ENCODE data around the gene AFM. TPM values are rescaled to one million over a fixed set of nuclear protein-coding genes. Genes with fewer than 3 reads are reported as not detected.

The AFM gene
- total and polyA plus RNA-seq, 10 of the 15 experiments (the other 5 are each of a cell fraction or from before 2014, with no cell fraction given): not detected

GRCh38 chr4:73538162-73538561 lies 56.6 kb downstream of the AFM start (continued):
- TF ChIP-seq ZBED1 (IDR thresholded peaks at IDR 0.05; ENCODE audit: borderline replicate concordance): no peak
- TF ChIP-seq ETV6 (conservative IDR thresholded peaks at IDR 0.05 in 1 of 2, IDR thresholded peaks at IDR 0.05 in 1 of 2; ENCODE audit: borderline replicate concordance in 1 of 2, low read depth in 1 of 2): no peak
- TF ChIP-seq BHLHE40 (IDR thresholded peaks at IDR 0.05; ENCODE audit: borderline replicate concordance in 1 of 2, low read depth in 2 of 2, low read length in 1 of 2): no peak
- TF ChIP-seq NFYB (IDR thresholded peaks at IDR 0.05; ENCODE audit: insufficient read depth, low read depth, low read length): no peak
- no peak for TF ChIP-seq POLR2A (IDR thresholded peaks at IDR 0.05; ENCODE audit: low read depth, low read length)
- no peak for TF ChIP-seq BRCA1 (IDR thresholded peaks at IDR 0.05; ENCODE audit: low read depth, low read length)
- TF ChIP-seq HDAC6 (IDR thresholded peaks at IDR 0.05; ENCODE audit: unreplicated experiment): no peak
- no peak for TF ChIP-seq E2F4 (IDR thresholded peaks at IDR 0.05; ENCODE audit: low read depth, low read length)
- no peak for TF ChIP-seq ZNF24 (IDR thresholded peaks at IDR 0.05)
- TF ChIP-seq CREM (IDR thresholded peaks at IDR 0.05; ENCODE audit: low read depth): no peak

DNA sequence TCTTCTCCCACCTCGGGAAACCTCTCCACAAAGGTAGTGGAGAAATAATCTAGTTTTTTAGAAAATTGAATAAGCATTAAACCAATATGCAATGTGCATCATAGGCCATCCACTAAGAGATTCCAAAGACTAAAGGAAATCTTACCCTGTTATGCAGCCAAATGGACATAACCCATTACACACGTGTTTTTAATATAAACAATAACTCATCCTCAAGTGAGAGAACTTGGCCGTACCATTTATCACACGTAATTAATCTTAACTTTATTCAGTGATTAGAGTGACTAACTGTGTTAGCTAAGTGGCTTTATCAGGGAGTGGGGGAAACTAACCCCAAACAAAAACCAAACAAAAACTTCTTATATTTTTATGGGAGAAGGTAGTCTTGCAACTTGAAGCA lies 57.8 kb downstream of the AFM start:
- DNase-seq (ENCODE audit: low read depth, low spot score) (no peak), FAIRE-seq (no peak), ATAC-seq (no peak)
- SMC1A ChIA-PET (ENCODE audit: uncharacterized antibody, unreplicated experiment): interaction anchor here (2.0 to 3.9 kb wide), 3 partner anchors 12 to 35 kb away, joined by 6 to 24 read pairs (median 8); no protein-coding TSS in a partner anchor
- Histone ChIP-seq H3K27ac (ENCODE audit: control insufficient read depth, insufficient read depth) (no peak overlapping the region), H3K27me3 (replicated peaks in 1 of 2; ENCODE audit: control insufficient read depth in 2 of 2, insufficient read depth in 2 of 2, low read length in 1 of 2) (no peaks in the 10 kb centered on the region), H3K36me3 (ENCODE audit: control insufficient read depth in 2 of 2, insufficient read depth in 2 of 2, low read length in 1 of 2) (no peaks in the 10 kb centered on the region), H3K4me1 (ENCODE audit: control insufficient read depth, insufficient read depth, low read length) (peaks cover 5% of the 10 kb centered on the region; the same call in 1 of the 2 replicates), H3K9me3 (replicated peaks; ENCODE audit: control insufficient read depth, insufficient read depth, low read length) (no peaks in the 10 kb centered on the region), H3K79me2 (ENCODE audit: control insufficient read depth, insufficient read depth, low read length) (no peaks in the 10 kb centered on the region), H3K4me2 (ENCODE audit: control insufficient read depth, insufficient read depth) (no peak overlapping the region), H3K9ac (ENCODE audit: control insufficient read depth, insufficient read depth, low read length) (no peak overlapping the region), H4K20me1 (ENCODE audit: control insufficient read depth, insufficient read depth) (no peaks in the 10 kb centered on the region), H2AFZ (ENCODE audit: control insufficient read depth, low read depth, low read length) (no peak overlapping the region), H3K4me3 (no peak overlapping the region)
- 66% methylated on average over 4 of the region's 4 CpGs for WGBS (ENCODE audit: insufficient coverage, insufficient replicate concordance, low lambda C conversion rate, missing lambda C conversion rate)
- RAD21 ChIA-PET (ENCODE audit: unreplicated experiment): no interaction called here
- CTCF ChIA-PET: interaction anchor here (0.7 to 1.0 kb wide), 2 partner anchors 13 to 35 kb away, joined by 3 read pairs; no protein-coding TSS in a partner anchor
- TF ChIP-seq E4F1 (IDR thresholded peaks at IDR 0.05; ENCODE audit: borderline replicate concordance, partially characterized antibody): no peak
- no peak for TF ChIP-seq CBX5 (IDR thresholded peaks at IDR 0.05; ENCODE audit: low read depth)
- TF ChIP-seq CREM (IDR thresholded peaks at IDR 0.05; ENCODE audit: low read depth): no peak
- no peak for TF ChIP-seq MXI1 (IDR thresholded peaks at IDR 0.05; ENCODE audit: low read depth, low read length)
- no peak for TF ChIP-seq CREB1 (IDR thresholded peaks at IDR 0.05; ENCODE audit: low read depth)
- TF ChIP-seq ZNF217 (IDR thresholded peaks at IDR 0.05): no peak
- no peak for TF ChIP-seq KDM1A (IDR thresholded peaks at IDR 0.05; ENCODE audit: borderline replicate concordance)
- TF ChIP-seq REST (IDR thresholded peaks at IDR 0.05; ENCODE audit: low read depth, low read length): no peak
- BruUV-seq (replicated peaks): no TSS peak
- intact Hi-C loops (cut with micrococcal nuclease; ENCODE audit: unreplicated experiment): no loop called here
- in situ Hi-C loops (cut with MboI): no loop called here
- POLR2A ChIA-PET: no interaction called here
